Right atrium auricular region (tissue), 2 donors: Measurements from ENCODE around the gene ASB11. TPM values are rescaled to one million over a fixed set of nuclear protein-coding genes. Genes with fewer than 3 reads are reported as not detected.
"Not testable (repeated sequence)": the region's sequence is repeated elsewhere in the genome, so short reads cannot be mapped to it uniquely, and the experiment has no call there.

ENCODE experiments used
- DNase-seq: peaks from one replicate; pipeline ENCODE4 v3.0.0-alpha.2; 2019; ENCODE audit warnings: low spot score
- H3K27ac ChIP-seq, 2 donors: fragments of 200-600 bp; sonication (generic); 1 replicate in 1 of 2; 2 replicates in 1 of 2; pipeline ENCODE4 v1.5.1; 2016 to 2019
- H3K27me3 ChIP-seq, 2 donors: fragments of 200-600 bp; sonication (generic); one replicate each; pipeline versions ENCODE4 v1.5.1 to v1.6.0; 2017 to 2019
- H3K36me3 ChIP-seq: fragments of 200-600 bp; sonication (generic); one replicate; pipeline ENCODE4 v1.5.1; 2016
- H3K4me1 ChIP-seq, 2 donors: fragments of 200-600 bp; sonication (generic); one replicate each; pipeline versions ENCODE4 v1.5.1 to v1.6.0; 2017 to 2019
- H3K4me3 ChIP-seq, 2 donors: fragments of 200-600 bp; sonication (generic); 1 replicate in 1 of 2; 2 replicates in 1 of 2; pipeline ENCODE4 v1.5.1; 2017 to 2019; ENCODE audit warnings: mild to moderate bottlenecking in 1 of 2, moderate library complexity in 1 of 2
- H3K9me3 ChIP-seq, 2 donors: fragments of 200-600 bp; sonication (generic); one replicate each; pipeline ENCODE4 v1.5.1; 2019
- CTCF ChIP-seq, 2 donors: fragments of 200-600 bp; sonication (generic); IDR thresholded peaks; one replicate each; pipeline ENCODE4 v1.5.1; 2019; ENCODE audit warnings: antibody characterized with exemption in 2 of 2
- total RNA-seq, 2 donors: library from RNA; depleted of rRNA; stranded (reverse); fragments of >200 nt; gene quantifications; one replicate each; pipeline ENCODE4 v1.1.0, GENCODE V29; 2016

Gene ASB11
- total RNA-seq, 2 donors from 2014 or later, result 57.1 to 137 TPM

GRCh38 chrX:15293451-15293850 lies 22.0 kb downstream of the ASB11 start:
- no peak for DNase-seq
- no peak overlapping the region for H3K27ac ChIP-seq
- no peaks in the 10 kb centered on the region for H3K9me3 ChIP-seq
- H3K4me1 ChIP-seq, result peaks cover 0 to 7% of the 10 kb centered on the region in 2 donors
- H3K27me3 ChIP-seq, result no peaks in the 10 kb centered on the region
- H3K4me3 ChIP-seq, result no peak overlapping the region
- H3K36me3 ChIP-seq, result no peaks in the 10 kb centered on the region
- no peak for TF ChIP-seq CTCF (IDR thresholded peaks at IDR 0.05)

GRCh38 chrX:15292861-15293260 lies 22.6 kb downstream of the ASB11 start:
- Histone ChIP-seq H3K4me1 (peaks cover 0 to 2% of the 10 kb centered on the region in 2 donors), H3K4me3 (no peak overlapping the region), H3K9me3 (no peaks in the 10 kb centered on the region), H3K27me3 (no peaks in the 10 kb centered on the region), H3K36me3 (no peaks in the 10 kb centered on the region), H3K27ac (no peak overlapping the region)
- DNase-seq, result no peak
- TF ChIP-seq CTCF (IDR thresholded peaks at IDR 0.05), result no peak

GRCh38 chrX:15277604-15278003 lies 37.8 kb downstream of the ASB11 start:
- H3K4me3 ChIP-seq, result no peak overlapping the region
- DNase-seq, result no peak
- no peaks in the 10 kb centered on the region for H3K4me1 ChIP-seq
- H3K36me3 ChIP-seq, result no peaks in the 10 kb centered on the region
- no peaks in the 10 kb centered on the region for H3K27me3 ChIP-seq
- peaks cover 0 to 7% of the 10 kb centered on the region in 2 donors for H3K9me3 ChIP-seq
- TF ChIP-seq CTCF (IDR thresholded peaks at IDR 0.05), result no peak
- H3K27ac ChIP-seq, result no peak overlapping the region

- Histone ChIP-seq H3K9me3 (peaks cover 0 to 2% of the 10 kb centered on the region in 2 donors), H3K27me3 (no peaks in the 10 kb centered on the region), H3K27ac (no peak overlapping the region), H3K4me1 (no peaks in the 10 kb centered on the region), H3K4me3 (no peak overlapping the region), H3K36me3 (no peaks in the 10 kb centered on the region)
- DNase-seq, result no peak
- TF ChIP-seq CTCF (IDR thresholded peaks at IDR 0.05), result no peak
These were observed 40.5 kb downstream of the ASB11 start for GRCh38 chrX:15274946-15275345.

GRCh38 chrX:15273275-15273674 lies 42.2 kb downstream of the ASB11 start:
- DNase-seq, H3K4me3 ChIP-seq, H3K9me3 ChIP-seq, H3K27ac ChIP-seq, H3K36me3 ChIP-seq, H3K27me3 ChIP-seq, H3K4me1 ChIP-seq: not testable (repeated sequence)

GRCh38 chrX:15271757-15272156 lies 43.7 kb downstream of the ASB11 start:
- Histone ChIP-seq H3K36me3 (no peaks in the 10 kb centered on the region), H3K27me3 (no peaks in the 10 kb centered on the region), H3K4me3 (no peak overlapping the region), H3K4me1 (no peaks in the 10 kb centered on the region), H3K27ac (no peak overlapping the region), H3K9me3 (no peaks in the 10 kb centered on the region)
- DNase-seq, result no peak
- no peak for TF ChIP-seq CTCF (IDR thresholded peaks at IDR 0.05)
